Fibroblast of skin of right biceps (primary cell): ENCODE data around the gene TVP23A.
"Not testable (repeated sequence)": the region's sequence is repeated elsewhere in the genome, so short reads cannot be mapped to it uniquely, and the experiment has no call there.

Experiments
- DNase-seq: peaks from one replicate; pipeline ENCODE4 v3.0.0-alpha.2; 2013

Gene TVP23A

DNA sequence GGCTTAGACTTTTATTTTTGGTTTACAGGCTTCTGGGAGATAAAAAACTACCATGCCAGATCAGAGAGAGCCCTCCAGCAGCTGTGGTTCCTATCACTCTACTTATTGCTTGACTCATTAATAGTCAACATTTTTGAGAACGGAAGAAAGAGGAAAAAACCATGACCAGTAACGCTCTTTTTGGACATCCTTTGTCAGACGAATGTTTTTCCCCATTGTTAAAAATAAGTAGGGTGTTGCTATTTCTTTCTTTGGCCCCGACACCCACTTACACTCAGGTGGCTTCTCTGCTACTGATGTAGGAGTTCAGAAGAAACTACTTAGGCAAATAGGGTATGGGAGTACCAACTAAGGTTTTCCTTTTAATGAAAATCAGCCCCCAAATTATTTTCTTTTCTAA is 27.5 kb downstream of the TVP23A start:
- DNase-seq: no peak

DNA sequence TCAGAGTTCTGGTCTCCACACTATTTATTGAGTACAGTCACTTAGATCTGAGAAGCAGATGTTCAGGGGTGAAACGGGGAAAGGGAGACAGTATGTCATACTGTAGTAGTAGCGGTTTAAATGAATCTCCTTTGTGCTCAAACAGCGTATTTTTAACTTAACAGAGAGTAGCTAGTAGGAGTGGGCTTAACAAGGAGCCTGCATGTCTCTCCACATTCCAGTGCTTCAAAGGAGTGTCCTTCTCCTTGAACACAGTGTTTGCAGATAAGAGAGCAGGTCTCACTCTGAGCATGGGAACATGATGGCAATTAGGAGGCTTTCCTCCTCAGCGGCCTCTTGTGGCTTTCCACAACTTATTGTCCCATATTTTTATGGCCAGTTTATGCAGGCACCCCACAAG is 30.0 kb downstream of the TVP23A start:
- not testable (repeated sequence) for DNase-seq

DNA sequence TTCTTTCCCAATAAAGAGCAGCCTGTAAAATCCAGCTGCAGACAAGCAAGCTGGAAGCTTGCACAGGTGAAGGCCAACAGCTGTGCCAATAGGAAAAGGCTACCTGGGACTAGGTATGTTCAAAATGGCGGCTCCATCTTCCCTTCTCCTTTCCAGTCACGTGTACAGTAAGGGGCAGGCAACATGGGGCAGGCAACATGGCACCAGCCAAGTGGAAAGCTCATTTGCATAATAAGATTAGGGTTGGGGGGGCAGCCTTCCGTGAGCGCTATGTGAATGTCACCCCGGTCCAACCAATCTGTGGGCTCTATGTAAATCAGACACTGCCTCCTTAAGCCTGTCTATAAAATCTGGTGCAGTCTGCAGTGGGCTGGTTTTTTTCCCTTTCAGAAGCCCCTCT is 31.3 kb downstream of the TVP23A start:
- DNase-seq: no peak

DNA sequence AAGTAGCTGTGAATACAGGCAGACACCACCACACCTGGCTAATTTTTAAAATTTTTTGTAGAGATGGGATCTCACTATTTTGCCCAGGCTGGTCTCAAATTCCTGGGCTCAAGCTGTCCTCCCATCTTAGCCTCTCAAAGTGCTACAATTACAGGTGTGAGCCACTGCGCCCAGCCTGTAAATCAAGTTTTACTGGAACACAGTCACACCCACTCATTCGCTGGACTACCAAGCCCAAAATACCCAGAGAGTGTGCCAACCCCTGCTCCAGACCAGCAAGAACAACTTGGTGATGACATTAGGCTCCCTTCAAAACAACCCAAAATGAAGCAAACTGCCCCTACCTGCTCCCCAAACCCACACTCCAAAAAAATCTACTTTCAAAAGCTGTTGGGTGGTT is 36.0 kb downstream of the TVP23A start:
- DNase-seq: no peak

DNA sequence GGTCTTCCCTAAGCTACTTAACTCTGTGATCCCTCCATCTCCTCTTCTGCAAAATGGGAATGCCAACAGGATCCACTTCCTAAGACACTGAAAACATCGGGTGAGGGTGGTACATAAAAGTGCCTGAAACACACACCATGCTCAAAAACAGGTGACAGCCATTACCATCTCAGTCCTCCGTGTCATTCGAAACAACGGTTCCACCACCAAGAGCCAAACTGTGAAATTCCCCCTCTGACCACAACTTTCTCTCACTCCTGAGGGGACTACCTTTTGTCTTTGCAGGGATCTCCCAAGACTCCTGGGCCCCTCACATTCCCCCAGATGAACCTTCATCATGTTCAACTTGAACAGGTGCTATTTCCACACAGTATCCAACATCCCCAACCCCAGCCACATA is 38.0 kb downstream of the TVP23A start:
- DNase-seq: no peak

DNA sequence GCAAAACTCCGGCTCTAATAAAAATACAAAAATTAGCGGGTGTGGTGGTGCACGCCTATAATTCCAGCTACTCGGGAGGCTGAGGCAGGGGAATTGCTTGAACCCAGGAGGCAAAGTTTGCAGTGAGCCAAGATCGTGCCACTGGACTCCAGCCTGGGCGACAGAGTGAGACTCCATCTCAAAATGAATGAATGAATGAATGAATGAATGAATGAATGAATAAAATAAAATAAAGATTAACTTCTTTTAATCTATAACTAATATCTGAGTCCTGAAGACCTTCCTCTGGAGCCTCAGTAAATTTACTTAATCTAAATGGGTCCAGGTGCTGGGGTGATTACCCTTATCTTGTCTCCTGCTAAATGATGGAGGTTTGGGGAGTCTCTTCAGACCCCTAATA is 38.7 kb downstream of the TVP23A start:
- DNase-seq: not testable (repeated sequence)

DNA sequence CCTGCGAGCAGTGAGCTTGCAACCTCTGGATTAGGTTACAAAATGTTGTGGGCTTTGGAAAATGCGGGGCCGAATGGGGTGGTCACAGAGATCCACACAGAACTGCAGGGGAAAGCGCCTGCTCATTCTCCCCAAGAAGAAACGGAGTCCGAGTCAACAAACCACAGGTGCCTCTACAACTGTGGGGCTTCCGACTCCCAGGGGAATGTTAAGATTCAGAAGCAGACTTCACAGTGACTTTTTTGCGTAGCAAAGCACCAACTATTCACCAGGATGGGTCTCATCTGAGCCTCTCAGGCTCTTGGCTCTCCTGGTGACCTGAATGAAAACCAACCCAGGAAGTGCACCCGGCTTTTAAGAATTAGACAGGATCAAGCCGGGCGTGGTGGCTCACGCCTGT is 41.2 kb downstream of the TVP23A start:
- no peak for DNase-seq

DNA sequence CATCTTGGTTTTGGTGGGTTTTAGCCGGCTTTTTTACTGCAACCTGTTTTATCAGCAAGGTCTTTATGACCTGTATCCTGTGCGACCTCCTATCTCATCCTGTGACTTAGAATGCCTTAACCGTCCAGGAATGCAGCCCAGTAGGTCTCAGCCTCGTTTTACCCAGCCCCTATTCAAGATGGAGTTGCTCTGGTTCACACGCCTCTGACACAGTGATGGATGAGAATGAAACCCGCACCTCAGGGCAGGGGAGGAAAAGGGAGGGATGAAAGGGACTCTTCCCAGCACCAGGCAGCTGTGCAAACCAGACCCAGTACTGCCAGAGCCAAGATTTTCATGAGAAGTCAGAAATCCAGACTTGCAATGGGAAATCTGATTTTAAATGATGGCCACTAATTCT is 41.7 kb downstream of the TVP23A start:
- not testable (repeated sequence) for DNase-seq

DNA sequence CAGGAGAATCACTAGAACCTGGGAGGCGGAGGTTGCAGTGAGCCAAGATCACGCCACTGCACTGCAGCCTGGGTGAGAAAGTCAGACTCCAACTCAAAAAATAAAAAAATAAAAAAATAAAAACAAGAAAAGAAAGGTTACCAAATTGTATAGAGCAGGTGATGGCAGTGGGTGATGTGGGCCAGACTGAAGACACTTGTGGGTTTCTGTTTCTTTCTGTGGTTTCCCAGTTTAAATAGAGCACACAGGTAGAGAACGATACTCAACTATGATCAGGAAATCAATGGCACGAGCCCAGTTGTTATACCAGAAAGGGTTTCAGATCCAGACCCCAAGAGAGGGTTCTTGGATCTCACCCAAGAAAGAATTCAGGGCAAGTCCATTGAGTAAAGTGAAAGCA is 42.3 kb downstream of the TVP23A start:
- DNase-seq: no peak

DNA sequence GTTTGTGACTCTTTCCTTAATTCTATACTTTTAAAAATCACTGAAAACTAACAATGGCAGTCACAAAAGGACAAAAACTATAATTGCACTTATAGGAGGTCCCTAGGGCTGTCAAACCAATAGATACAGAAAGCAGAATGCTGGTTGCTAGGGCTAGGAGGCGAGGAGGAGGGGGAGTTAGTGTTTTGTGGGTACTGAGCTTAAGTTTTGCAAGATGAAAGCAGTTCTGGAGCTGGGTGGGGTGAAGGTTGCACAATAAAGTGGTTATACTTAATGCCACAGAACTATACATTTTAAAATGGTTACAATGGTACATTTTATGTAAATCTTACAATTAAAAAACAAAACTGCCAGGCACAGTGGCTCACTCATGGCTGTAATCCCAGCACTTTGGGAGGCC is 47.7 kb downstream of the TVP23A start:
- DNase-seq: no peak

DNA sequence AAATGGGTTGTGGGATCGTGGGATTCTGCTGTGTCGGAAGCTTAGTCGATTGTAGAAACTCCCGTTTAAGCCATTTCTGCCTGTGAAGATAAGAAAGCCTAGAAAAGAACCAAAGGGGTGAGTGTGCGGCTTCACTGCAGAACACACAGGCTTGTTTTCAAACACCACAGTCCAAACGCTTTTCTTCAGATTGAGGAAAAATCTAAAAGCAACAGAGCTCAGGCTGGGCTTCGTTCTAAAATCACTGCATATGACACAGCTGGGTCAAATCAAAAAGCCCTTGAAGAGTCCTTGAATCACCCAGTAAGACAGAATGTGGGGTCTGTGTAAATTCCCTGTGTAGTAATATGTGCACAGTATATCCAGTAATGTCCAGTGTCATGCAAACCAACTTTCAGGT is 49.2 kb downstream of the TVP23A start:
- no peak for DNase-seq

DNA sequence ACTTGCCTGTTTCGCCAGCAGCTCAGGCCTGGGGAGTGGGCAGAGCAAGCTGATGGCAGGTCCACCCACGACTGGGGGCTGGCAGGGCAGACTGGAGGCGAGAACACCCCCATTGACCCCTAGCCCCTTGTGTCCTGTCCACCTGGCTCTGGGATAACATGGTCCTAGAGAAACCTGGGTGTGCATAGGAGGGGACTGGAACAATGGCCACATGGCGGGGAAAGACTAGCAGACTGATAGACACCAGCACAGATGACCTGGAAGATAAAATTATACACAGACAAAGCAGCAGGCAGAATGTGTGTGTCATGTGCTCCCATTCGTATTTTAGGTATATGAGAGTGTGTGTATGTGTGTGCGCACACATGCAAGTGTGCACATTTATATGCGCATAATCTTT is 51.5 kb downstream of the TVP23A start:
- no peak for DNase-seq

DNA sequence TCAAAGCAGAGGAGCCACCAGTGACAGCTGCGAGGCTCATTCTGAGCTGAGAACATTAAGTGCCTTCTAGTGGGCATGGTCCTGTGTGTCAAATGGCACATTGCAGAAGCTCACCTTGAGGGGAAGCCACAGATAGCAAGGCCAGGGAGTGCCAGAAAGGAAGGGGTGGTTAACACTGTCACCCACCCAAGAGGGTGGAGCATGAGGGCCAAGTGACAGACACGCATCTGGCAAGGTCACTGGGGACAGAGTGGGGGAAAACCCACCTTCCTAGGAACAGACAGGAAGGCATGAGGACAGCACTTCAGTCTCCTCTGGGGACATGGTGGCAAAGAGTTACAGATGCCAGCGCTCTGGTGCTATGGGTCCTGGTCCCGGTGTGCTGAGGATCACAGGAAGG is 52.8 kb downstream of the TVP23A start:
- DNase-seq: no peak

DNA sequence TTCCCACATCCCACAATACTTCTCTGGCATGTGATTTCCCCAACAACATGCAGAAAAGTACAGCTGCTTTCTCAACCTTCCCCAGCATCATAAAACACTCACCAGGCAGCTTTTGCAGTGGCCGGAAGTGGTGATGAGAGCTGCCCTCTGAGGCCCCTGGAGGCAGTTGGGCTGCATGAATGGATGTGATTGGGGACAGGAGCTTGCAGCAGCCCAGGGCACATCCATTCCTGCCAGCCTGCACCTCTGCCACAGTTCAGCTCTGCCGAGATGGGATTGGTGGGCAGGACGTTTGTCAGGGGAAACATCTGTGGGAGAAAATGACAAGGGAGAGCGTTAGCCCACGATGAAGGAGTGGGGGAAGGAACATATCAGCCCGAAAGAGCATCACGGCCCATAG is 55.1 kb downstream of the TVP23A start:
- DNase-seq: no peak

DNA sequence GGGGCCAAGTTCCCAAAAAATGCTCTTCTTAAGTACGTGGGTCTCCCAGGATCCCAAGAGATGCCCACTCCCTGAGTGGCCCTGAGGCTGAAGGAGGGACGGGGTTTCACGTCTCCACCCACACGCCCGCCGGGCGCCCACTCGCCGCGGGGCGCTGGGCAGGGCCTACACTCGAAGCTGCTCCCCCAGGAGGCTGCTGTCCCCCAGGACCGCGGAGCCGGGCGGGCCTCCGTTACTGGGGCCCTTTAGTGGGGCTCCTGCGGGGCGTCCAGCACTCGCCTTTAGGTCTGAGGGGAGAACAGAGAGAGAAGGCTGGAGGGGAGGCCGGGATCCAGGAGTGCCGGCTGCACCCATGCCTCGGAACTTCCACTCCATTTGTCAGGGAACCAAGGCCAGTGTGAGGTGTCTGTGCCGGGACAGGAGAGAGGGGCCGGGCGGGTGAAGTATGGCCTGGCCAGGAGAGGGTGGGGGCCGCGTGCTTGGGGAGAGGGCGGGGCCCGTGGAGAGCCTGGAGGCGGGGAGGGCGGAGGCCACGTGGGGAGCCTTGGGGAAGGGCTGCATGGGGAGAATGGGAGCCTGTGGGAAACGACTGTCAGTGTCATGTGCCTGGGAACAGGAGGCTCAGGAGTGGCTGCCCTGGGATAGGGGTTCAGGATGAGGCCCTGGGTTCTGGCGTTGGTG is 56.1 kb downstream of the TVP23A start:
- no peak for DNase-seq

DNA sequence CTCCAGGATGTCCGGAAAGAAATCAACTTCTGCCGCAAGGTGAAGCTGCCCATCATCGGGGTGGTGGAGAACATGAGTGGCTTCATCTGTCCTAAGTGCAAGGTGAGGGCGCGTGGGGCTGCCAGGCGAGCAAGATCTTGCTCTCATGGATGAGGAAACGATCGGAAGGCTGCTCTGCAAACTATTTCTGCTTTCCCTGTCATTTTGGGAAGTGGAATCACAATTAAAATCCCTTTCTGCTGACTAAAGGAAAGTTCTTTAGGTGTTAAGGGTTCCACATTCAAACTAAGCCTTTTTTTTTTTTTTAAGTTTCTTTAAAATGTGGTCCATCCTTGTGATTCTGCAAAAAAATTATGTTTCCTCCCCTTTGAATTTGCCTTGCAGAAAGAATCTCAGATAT is 57.2 kb downstream of the TVP23A start:
- no peak for DNase-seq

DNA sequence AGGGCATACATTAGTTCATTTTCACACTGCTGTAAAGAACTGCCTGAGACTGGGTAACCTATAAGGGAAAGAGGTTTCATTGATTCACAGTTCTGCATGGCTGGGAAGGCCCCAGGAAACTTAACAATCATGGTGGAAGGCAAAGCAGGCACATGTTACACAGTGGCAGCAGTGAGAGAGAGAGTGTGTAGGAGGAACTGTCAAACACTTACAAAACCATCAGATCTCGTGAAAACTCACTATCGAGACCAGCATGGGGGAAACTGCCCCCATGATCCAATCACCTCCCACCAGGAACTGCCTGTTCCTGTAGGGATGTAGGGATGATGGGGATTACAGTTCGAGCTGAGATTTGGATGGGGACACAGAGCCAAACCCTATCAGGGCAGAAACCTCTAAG is 57.7 kb downstream of the TVP23A start:
- no peak for DNase-seq

DNA sequence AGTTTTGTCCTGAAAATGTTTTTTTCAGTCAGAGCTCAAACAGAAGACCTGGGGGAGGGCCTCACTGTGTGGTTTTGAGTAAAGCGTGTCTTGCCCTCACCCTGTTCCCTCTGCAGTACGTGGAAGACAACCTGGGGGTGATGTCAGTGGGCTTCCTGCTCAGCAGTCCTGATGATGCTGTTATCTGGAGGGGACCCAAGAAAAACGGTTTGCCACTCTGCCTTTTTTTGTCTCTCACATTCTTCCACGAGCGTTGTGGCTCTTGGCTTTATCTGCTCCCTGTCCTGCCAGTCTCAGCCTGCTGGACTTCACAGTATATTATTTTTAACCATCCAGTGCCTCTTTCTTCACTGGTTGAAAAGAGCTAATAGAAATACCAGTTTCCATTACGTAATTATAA is 62.0 kb downstream of the TVP23A start:
- peak; percentile 40 for DNase-seq

DNA sequence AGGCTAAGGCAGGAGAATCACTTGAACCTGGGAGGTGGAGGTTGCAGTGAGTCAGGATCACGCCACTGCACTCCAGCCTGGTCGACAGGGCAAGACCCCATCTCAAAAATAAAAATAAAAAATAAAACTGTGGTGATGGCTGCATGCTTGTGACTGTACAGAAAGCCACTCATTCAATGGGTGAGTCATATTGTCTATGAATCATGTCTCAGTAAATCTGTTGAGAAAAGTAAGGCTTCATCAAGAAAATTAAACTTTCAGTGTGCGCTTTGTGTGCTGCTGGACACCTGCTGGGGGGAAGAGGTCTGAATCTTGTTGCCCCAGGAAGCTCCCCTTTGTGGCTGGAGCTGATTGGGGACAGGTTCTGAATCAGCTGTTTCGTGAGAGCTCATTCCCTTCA is 63.7 kb downstream of the TVP23A start:
- DNase-seq: peak; percentile 65

DNA sequence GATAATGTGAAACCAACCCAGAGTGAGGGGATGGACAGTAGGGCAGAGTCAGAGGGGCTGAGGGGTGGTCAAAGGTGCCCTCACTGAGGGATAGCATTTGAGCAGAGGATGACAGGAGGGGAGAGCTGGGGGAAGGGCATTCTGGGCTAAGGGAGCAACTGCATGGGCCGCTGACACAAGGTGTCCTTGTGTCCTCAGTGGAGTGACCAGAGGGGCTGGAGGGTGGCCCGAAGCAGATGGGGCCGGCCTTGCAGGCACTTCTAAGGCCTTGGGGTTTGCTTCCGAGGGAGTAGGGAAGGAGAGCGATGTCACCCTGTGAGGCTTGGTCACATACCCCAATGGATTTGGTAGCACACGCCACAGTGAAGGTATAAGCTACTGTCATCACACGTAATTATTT is 64.9 kb downstream of the TVP23A start:
- no peak for DNase-seq

DNA sequence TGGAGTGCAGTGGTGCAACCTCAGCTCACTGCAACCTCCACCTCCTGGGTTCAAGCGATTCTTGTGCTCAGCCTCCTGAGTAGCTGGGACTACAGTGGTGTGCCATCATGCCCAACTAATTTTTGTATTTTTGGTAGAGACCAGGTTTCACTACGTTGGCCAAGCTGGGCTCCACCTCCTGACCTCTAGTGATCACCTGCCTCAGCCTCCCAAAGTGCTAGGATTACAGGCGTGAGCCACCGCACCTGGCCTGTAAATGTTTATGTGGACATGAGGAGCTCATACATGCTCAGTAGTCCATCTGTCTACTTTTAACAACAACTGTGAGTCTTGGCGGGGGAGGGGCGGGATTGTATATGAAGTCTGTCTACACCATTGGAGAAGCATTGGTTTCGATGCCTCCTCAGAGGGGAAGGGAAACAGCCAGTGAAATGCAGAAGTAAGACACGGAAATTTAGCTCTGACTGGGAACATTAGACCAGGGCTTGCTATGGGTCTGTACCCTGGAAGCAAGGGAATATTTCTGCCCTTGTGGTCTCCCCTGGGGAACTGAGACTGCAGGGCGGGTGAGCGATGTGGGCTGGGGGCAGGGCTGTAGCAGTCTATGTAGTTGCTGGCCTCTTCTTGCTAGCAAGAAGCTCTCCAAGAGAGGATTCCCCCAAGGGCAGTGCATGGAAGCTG is 65.6 kb downstream of the TVP23A start:
- DNase-seq: no peak

DNA sequence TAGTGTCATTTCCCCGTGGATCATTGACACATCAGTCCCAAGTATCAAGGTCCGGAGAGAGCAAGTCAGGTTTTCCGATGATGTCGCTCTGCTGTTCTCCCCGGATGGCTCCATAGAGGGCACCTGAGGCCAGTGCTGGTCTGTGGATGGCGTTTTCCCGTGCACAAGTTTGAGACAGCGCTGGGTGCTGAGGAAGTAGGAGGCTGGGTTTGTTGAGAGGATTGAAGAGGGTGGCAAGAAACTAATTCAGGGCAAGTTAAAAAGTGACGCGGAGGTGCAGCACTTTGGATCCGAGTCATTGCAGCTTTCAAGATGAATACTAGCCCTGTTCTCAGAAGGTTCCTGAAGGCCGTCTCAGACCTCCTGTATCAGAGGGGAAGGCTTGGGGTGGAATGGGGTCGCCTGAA is 67.3 kb downstream of the TVP23A start:
- DNase-seq: no peak

DNA sequence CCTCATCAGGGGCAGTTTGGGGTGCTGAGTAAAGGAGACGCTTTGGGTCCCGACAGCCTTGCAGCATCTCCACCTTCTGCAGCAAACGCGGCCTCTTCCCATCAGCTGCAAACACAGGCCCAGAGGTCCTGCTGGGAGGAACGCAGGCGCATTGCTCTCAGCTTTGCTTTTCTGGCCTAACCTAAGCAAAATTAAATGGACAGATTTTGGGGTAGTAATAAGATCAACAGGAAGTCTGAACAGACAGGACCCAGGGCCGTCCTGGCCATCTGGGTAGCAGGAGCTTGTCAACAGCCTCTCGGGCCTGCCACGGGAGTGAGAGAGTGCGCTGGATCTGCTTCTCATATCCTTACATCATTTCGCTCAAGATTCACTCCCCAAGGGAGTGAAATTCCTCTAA is 67.8 kb downstream of the TVP23A start:
- DNase-seq: no peak

DNA sequence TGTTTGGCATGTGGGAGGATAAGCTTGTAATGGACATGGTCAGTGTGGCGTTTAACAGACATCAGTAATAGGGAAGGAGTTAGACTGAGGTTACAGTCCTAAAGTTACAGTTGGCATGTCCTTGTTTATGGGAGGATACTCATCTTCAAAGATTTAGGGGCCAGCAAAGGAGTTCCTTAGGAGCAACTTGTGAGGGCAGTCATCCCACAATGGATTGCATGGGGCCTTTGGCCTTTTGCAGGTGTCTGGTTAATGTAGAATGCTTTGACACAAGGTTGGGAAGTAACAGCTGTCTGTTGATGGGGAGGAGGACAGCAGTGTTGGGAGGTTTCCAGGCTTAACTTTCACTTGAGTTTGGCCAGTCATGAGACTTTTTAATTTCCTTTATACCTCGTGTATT is 72.8 kb downstream of the TVP23A start:
- no peak for DNase-seq

DNA sequence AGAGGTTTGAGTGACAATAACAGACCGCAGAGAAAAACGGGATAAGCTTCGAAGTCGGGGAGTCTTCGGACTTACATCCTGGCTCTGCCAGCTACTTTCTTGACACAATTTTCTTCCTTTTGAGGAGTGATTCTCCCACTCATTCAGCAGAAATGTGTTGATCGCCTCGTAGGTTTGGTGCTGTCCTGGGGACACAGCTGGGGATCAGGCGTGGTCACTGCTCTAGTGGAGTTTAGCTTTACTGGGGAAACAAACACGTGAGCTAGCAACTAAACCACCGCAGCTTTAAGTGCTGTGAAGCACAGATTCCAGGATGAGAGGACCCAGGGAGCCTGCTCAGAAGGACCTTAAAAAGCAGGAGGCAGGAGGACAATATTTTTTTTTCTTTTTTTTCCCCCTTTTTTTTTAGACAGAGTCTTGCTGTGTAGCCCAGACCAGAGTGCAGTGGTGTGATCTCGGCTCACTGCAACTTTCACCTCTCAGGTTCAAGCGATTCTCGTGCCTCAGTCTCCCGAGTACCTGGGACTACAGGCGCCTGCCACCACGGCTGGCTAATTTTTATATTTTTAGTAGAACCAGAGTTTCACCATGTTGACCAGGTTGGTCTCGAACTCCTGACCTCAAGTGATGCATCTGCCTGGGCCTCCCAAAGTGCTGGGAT is 74.1 kb downstream of the TVP23A start:
- peak; percentile 45 for DNase-seq
